Measurements from ENCODE around the gene SELENOI.

- TF ChIP-seq ZNF331 (CRISPR knock-in tag; IDR thresholded peaks at IDR 0.05; ENCODE audit: low read depth) (no peak), CTCF (conservative IDR thresholded peaks at IDR 0.05; ENCODE audit: low read depth in 2 of 2) (no peak), CREB1 (CRISPR knock-in tag; IDR thresholded peaks at IDR 0.05; ENCODE audit: low read depth) (no peak), ZNF114 (CRISPR knock-in tag; IDR thresholded peaks at IDR 0.05) (no peak), REST (IDR thresholded peaks at IDR 0.05; ENCODE audit: unreplicated experiment) (no peak)
These were observed 36.6 kb downstream of the SELENOI start for GRCh38 chr2:26382564-26382963.
